SK-N-SH (cell line): ENCODE data around the gene POTEF.
"Not testable (repeated sequence)": the region's sequence is repeated elsewhere in the genome, so short reads cannot be mapped to it uniquely, and the experiment has no call there.

Experiments
- CTCF ChIP-seq: fragments of 200-600 bp; sonication (generic); IDR thresholded peaks from 2 replicates; pipeline ENCODE4 v1.6.1; 2017; ENCODE audit warnings: antibody characterized with exemption, mild to moderate bottlenecking, moderate library complexity
- EP300 ChIP-seq, 2 experiments: IDR thresholded peaks; 2 replicates each; pipeline versions ENCODE4 v1.4.0 to v1.6.1; 2012; ENCODE audit warnings: borderline replicate concordance in 1 of 2, low read depth in 1 of 2, low read length in 1 of 2
- GABPA ChIP-seq: IDR thresholded peaks from 2 replicates; pipeline ENCODE4 v1.4.0; 2012; ENCODE audit warnings: low read depth, mild to moderate bottlenecking
- JUND ChIP-seq: IDR thresholded peaks from 2 replicates; pipeline ENCODE4 v1.4.0; 2012
- MAX ChIP-seq: IDR thresholded peaks from 2 replicates; pipeline ENCODE4 v1.4.0; 2012; ENCODE audit warnings: low read depth
- POLR2AphosphoS5 ChIP-seq: IDR thresholded peaks from 2 replicates; pipeline ENCODE4 v1.6.1; 2012; ENCODE audit warnings: low read depth, low read length
- RFX5 ChIP-seq: IDR thresholded peaks from 2 replicates; pipeline ENCODE4 v1.6.1; 2012; ENCODE audit warnings: mild to moderate bottlenecking, improper control_type of control experiment, low read length
- RXRA ChIP-seq: IDR thresholded peaks from 2 replicates; pipeline ENCODE4 v1.4.0; 2012; ENCODE audit warnings: low read depth, mild to moderate bottlenecking, borderline replicate concordance
- SMC3 ChIP-seq: IDR thresholded peaks from 2 replicates; pipeline ENCODE4 v1.6.1; 2012; ENCODE audit warnings: low read depth, low read length, improper control_type of control experiment
- TAF1 ChIP-seq: IDR thresholded peaks from 2 replicates; pipeline ENCODE4 v1.6.1; 2012; ENCODE audit warnings: low read depth, mild to moderate bottlenecking, low read length, moderate library complexity, borderline replicate concordance
- TCF12 ChIP-seq: IDR thresholded peaks from 2 replicates; pipeline ENCODE4 v1.4.0; 2012
- TEAD4 ChIP-seq: IDR thresholded peaks from 2 replicates; pipeline ENCODE4 v1.4.0; 2012; ENCODE audit warnings: mild to moderate bottlenecking, borderline replicate concordance; ENCODE audit not compliant: insufficient read depth
- YY1 ChIP-seq: IDR thresholded peaks from 2 replicates; pipeline ENCODE4 v1.4.0; 2012; ENCODE audit warnings: low read depth, mild to moderate bottlenecking
- TF ChIP-seq, protein P1 (sequence below): fragments of 150-350 bp; IDR thresholded peaks from 2 replicates; pipeline ENCODE4 v1.6.1; 2017; ENCODE audit warnings: antibody characterized with exemption, low read length, low read depth, borderline replicate concordance

GRCh38 chr2:130140516-130140915, 11.5 kb upstream of the POTEF start:
- TF ChIP-seq CTCF; RFX5; GABPA; TAF1; EP300 (IDR thresholded peaks at IDR 0.05; ENCODE audit: borderline replicate concordance in 1 of 2, low read depth in 1 of 2, low read length in 1 of 2); MAX; TEAD4; POLR2AphosphoS5; SMC3; YY1; JUND; RXRA; TCF12: not testable (repeated sequence)
- TF ChIP-seq, protein P1, sequence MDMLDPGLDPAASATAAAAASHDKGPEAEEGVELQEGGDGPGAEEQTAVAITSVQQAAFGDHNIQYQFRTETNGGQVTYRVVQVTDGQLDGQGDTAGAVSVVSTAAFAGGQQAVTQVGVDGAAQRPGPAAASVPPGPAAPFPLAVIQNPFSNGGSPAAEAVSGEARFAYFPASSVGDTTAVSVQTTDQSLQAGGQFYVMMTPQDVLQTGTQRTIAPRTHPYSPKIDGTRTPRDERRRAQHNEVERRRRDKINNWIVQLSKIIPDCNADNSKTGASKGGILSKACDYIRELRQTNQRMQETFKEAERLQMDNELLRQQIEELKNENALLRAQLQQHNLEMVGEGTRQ = not testable (repeated sequence)
